Natural killer cell (primary cell): ENCODE results near the gene LRRK2. TPM values are rescaled to one million over a fixed set of nuclear protein-coding genes. Genes with fewer than 3 reads are reported as not detected.

Source experiments
- ATAC-seq, 3 donors: fragments of 150-1000 bp in 2 of 3; fragments of 200-7000 bp in 1 of 3; cut with Tn5 transposase; 1 replicate in 1 of 3; 2 replicates in 2 of 3; pipeline ENCODE4 v1.10.0; 2021; ENCODE audit warnings: mild to moderate bottlenecking in 2 of 3, moderate library complexity in 2 of 3
- DNase-seq, 2 donors: peaks; one replicate each; pipeline versions ENCODE4 v3.0.0 to v3.0.0-alpha.2; 2013 to 2021; ENCODE audit warnings: mixed read lengths in 1 of 2
- H3K27ac ChIP-seq: one replicate; pipeline ENCODE4 v1.5.1; 2013; ENCODE audit warnings: mild to moderate bottlenecking, low read length
- H3K27me3 ChIP-seq: one replicate; pipeline ENCODE4 v1.6.1; 2013; ENCODE audit warnings: low read length; ENCODE audit not compliant: control insufficient read depth, insufficient read depth
- H3K36me3 ChIP-seq: one replicate; pipeline ENCODE4 v1.6.1; 2013; ENCODE audit warnings: low read length; ENCODE audit not compliant: control insufficient read depth, insufficient read depth
- H3K4me1 ChIP-seq: one replicate; pipeline ENCODE4 v1.6.1; 2013; ENCODE audit warnings: low read length; ENCODE audit not compliant: control insufficient read depth, insufficient read depth
- H3K4me3 ChIP-seq: one replicate; pipeline ENCODE4 v1.5.1; 2013; ENCODE audit warnings: low read length
- H3K9me3 ChIP-seq: one replicate; pipeline ENCODE4 v1.6.1; 2013; ENCODE audit warnings: low read length; ENCODE audit not compliant: control insufficient read depth, insufficient read depth
- H3K27ac Mint-ChIP-seq, 2 donors: one replicate each; pipeline ENCODE4 v1.8.0; 2022; ENCODE audit warnings: mild to moderate bottlenecking in 2 of 2, mixed read lengths in 2 of 2, moderate library complexity in 1 of 2
- H3K27me3 Mint-ChIP-seq, 2 donors: one replicate each; pipeline ENCODE4 v1.8.0; 2022; ENCODE audit warnings: low read depth in 2 of 2, mixed read lengths in 2 of 2
- H3K36me3 Mint-ChIP-seq: one replicate; pipeline ENCODE4 v1.8.0; 2022; ENCODE audit warnings: mixed read lengths
- H3K4me1 Mint-ChIP-seq, 2 donors: one replicate each; pipeline ENCODE4 v1.8.0; 2022; ENCODE audit warnings: mixed read lengths in 2 of 2
- H3K4me3 Mint-ChIP-seq: one replicate; pipeline ENCODE4 v1.8.0; 2022; ENCODE audit warnings: mild to moderate bottlenecking, moderate library complexity, mixed read lengths
- H3K9me3 Mint-ChIP-seq, 2 donors: one replicate each; pipeline ENCODE4 v1.8.0; 2022; ENCODE audit warnings: mixed read lengths in 2 of 2
- WGBS: methylation state at CpG from one replicate; pipeline ENCODE4 v1.1.7; 2013; ENCODE audit warnings: missing lambda C conversion rate; ENCODE audit not compliant: insufficient coverage; 5-methylcytosine and 5-hydroxymethylcytosine counted together
- intact Hi-C: fragments of 100-400 bp; cut with micrococcal nuclease; formaldehyde crosslinking; loops from one replicate; pipeline ENCODE4 v1.14.2; 2022
- total RNA-seq, 4 donors: library from RNA; stranded (reverse); fragments of 120-200 nt in 1 of 4; gene quantifications; one replicate each; pipeline versions ENCODE4 v1.2.3 to v1.2.4, GENCODE V29; 2013 to 2022
- TF ChIP-seq, protein P1 (sequence below): fragments of 200-600 bp; IDR thresholded peaks from one replicate; pipeline ENCODE4 v1.8.0; 2022; ENCODE audit warnings: antibody characterized with exemption

LRRK2 gene
- total RNA-seq, 3 donors from 2014 or later (not counting 1 experiment from before 2014, with no cell fraction given): 1.6 to 6.1 (median 3.3) TPM

DNA sequence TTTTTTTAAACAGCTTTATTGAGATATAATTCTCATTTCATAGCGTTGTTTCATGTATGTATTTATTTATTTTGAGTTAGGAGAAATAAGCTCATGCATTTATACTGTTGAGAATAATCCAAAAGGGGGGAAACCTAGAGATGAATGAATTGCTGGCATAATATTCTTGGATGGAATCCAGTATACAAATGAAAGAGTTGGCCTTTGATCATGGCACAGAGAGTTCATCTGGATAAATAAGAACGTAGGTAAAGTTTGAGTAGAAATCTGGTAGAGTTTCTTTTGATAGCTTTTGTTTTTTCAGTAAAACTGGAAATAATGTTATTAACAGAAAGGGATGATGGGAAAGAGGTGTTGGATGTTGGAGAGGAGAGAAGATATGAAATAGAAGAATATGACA is 166.2 kb downstream of the LRRK2 start:
- ATAC-seq (no peak), DNase-seq (no peak)
- Mint-ChIP-seq H3K9me3 (peaks cover 0 to 7% of the 10 kb centered on the region in 2 donors), H3K4me3 (no peak overlapping the region), H3K36me3 (no peaks in the 10 kb centered on the region), H3K27ac (no peak overlapping the region), H3K27me3 (no peaks in the 10 kb centered on the region), H3K4me1 (no peaks in the 10 kb centered on the region)
- intact Hi-C loops: no loop called here
- Histone ChIP-seq H3K9me3 (no peaks in the 10 kb centered on the region), H3K4me1 (no peaks in the 10 kb centered on the region), H3K27ac (no peak overlapping the region), H3K36me3 (no peaks in the 10 kb centered on the region), H3K4me3 (no peak overlapping the region), H3K27me3 (no peaks in the 10 kb centered on the region)
- TF ChIP-seq, protein P1, sequence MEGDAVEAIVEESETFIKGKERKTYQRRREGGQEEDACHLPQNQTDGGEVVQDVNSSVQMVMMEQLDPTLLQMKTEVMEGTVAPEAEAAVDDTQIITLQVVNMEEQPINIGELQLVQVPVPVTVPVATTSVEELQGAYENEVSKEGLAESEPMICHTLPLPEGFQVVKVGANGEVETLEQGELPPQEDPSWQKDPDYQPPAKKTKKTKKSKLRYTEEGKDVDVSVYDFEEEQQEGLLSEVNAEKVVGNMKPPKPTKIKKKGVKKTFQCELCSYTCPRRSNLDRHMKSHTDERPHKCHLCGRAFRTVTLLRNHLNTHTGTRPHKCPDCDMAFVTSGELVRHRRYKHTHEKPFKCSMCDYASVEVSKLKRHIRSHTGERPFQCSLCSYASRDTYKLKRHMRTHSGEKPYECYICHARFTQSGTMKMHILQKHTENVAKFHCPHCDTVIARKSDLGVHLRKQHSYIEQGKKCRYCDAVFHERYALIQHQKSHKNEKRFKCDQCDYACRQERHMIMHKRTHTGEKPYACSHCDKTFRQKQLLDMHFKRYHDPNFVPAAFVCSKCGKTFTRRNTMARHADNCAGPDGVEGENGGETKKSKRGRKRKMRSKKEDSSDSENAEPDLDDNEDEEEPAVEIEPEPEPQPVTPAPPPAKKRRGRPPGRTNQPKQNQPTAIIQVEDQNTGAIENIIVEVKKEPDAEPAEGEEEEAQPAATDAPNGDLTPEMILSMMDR: no peak
- whole genome bisulfite sequencing: 90% methylated on average over 2 of the region's 2 CpGs

DNA sequence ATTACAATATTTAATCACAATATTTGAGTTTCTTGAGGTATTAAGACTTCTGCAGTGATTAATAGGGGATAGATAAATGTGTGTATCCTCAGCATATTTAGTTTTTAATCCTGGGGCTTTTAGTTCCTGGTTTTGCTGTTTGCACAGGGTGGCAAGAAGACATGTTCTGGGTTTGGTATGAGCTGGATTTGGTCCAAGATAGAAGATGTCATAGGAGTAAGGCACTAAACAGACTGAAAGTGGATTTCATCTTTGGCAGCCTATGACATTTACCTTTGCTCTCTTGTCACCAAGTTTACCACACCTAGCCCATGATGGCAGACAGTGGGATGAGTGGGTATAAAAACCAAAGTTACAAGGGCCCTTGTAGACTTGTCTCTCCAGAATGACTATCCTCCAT is 168.2 kb downstream of the LRRK2 start:
- H3K4me1 ChIP-seq: no peaks in the 10 kb centered on the region
- no peak overlapping the region for H3K4me3 ChIP-seq
- Mint-ChIP-seq H3K36me3 (no peaks in the 10 kb centered on the region), H3K4me1 (no peaks in the 10 kb centered on the region), H3K27ac (no peak overlapping the region), H3K4me3 (no peak overlapping the region), H3K9me3 (peaks cover 0 to 7% of the 10 kb centered on the region in 2 donors), H3K27me3 (no peaks in the 10 kb centered on the region)
- no peak for DNase-seq
- H3K36me3 ChIP-seq: no peaks in the 10 kb centered on the region
- H3K27ac ChIP-seq: no peak overlapping the region
- no peaks in the 10 kb centered on the region for H3K27me3 ChIP-seq
- TF ChIP-seq, protein P1: no peak
- no peak for ATAC-seq
- intact Hi-C loops: no loop called here
- no peaks in the 10 kb centered on the region for H3K9me3 ChIP-seq

DNA sequence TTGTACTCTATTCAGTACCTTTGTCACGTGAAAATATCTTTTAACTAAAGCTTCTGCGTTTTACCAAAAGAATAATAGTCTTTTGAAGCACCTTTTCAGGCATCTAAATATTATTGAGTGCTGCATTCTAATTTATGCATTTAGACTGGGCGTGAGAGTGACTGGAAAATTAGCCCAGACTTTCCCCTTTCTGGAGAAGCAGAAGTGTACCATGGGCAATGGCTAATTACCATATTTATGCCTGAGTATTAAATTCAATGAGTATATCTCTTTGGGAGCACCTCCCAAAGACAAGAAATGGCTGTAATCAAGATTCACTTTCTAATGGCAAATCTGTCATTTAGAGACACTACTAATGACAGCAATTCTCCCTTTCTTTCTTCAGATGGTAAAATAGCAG is 174.9 kb downstream of the LRRK2 start:
- no peaks in the 10 kb centered on the region for H3K4me1 ChIP-seq
- H3K4me3 Mint-ChIP-seq: no peak overlapping the region
- intact Hi-C loops: no loop called here
- H3K27me3 ChIP-seq: no peaks in the 10 kb centered on the region
- no peak overlapping the region for H3K27ac ChIP-seq
- no peaks in the 10 kb centered on the region for H3K36me3 Mint-ChIP-seq
- ATAC-seq (no peak), DNase-seq (no peak)
- TF ChIP-seq, protein P1: no peak
- no peak overlapping the region for H3K4me3 ChIP-seq
- H3K9me3 ChIP-seq: no peaks in the 10 kb centered on the region
- H3K36me3 ChIP-seq: no peaks in the 10 kb centered on the region
- 94% methylated on average over 2 of the region's 3 CpGs for WGBS
- H3K27me3 Mint-ChIP-seq: no peaks in the 10 kb centered on the region
- peaks cover 5% of the 10 kb centered on the region in 2 donors for H3K9me3 Mint-ChIP-seq
- H3K4me1 Mint-ChIP-seq: no peaks in the 10 kb centered on the region
- no peak overlapping the region for H3K27ac Mint-ChIP-seq

DNA sequence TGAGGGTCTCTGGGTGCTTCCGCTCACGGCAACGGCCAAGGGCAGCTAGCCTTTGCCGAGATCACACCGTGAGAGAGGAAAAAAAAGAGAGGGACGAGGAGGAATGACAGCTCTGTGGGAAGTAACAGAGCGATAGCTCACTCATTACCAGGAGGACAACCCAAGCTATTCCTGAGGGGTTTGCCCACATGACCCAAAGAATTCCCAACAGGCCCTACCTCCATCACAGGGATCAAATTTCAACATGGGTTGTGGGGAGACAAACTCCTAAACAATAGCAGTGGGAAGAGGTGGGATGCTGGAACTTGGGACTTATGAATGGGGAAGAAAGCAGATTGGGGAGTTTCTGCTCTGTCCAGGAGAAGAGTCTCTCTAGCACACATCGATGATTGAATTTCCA is 180.6 kb downstream of the LRRK2 start:
- H3K36me3 ChIP-seq: no peaks in the 10 kb centered on the region
- Mint-ChIP-seq H3K27ac (no peak overlapping the region), H3K9me3 (peaks cover 3 to 5% of the 10 kb centered on the region in 2 donors), H3K27me3 (no peaks in the 10 kb centered on the region), H3K36me3 (no peaks in the 10 kb centered on the region), H3K4me3 (no peak overlapping the region), H3K4me1 (no peaks in the 10 kb centered on the region)
- ATAC-seq (no peak), DNase-seq (no peak)
- 88% methylated on average over 8 of the region's 8 CpGs for WGBS
- no peak overlapping the region for H3K4me3 ChIP-seq
- no peaks in the 10 kb centered on the region for H3K27me3 ChIP-seq
- no peaks in the 10 kb centered on the region for H3K4me1 ChIP-seq
- H3K27ac ChIP-seq: no peak overlapping the region
- TF ChIP-seq, protein P1: no peak
- H3K9me3 ChIP-seq: no peaks in the 10 kb centered on the region
- intact Hi-C loops: no loop called here
